Stomach (tissue), 9 donors: ENCODE results near the gene UBE2M. TPM values are rescaled to one million over a fixed set of nuclear protein-coding genes. Genes with fewer than 3 reads are reported as not detected.
A peak's percentile ranks its signal among the peaks of the same experiment; 100 is the strongest.

Source experiments
- DNase-seq, 2 donors: peaks; one replicate each; pipeline versions ENCODE4 v3.0.0 to v3.0.0-alpha.2; 2013 to 2019
- H3K27ac ChIP-seq, 5 donors: fragments of 200-600 bp in 4 of 5; sonication (generic) in 4 of 5; one replicate each; pipeline ENCODE4 v1.5.1; 2013 to 2019; ENCODE audit warnings: mild to moderate bottlenecking in 1 of 5, moderate library complexity in 1 of 5
- H3K27me3 ChIP-seq, 3 donors: fragments of 200-600 bp; sonication (generic); one replicate each; pipeline ENCODE4 v1.5.1; 2017 to 2019; ENCODE audit warnings: mixed run types in 1 of 3
- H3K36me3 ChIP-seq, 4 donors: fragments of 200-600 bp; sonication (generic); 1 replicate in 3 of 4; 2 replicates in 1 of 4; pipeline ENCODE4 v1.5.1; 2016 to 2019
- H3K4me1 ChIP-seq, 4 donors: fragments of 200-600 bp; sonication (generic); one replicate each; pipeline ENCODE4 v1.5.1; 2016 to 2019
- H3K4me3 ChIP-seq, 4 donors: fragments of 200-600 bp; sonication (generic) in 3 of 4; one replicate each; pipeline ENCODE4 v1.5.1; 2016 to 2019; ENCODE audit warnings: mild to moderate bottlenecking in 1 of 4
- H3K9me3 ChIP-seq, 4 donors: fragments of 200-600 bp; sonication (generic); one replicate each; pipeline ENCODE4 v1.5.1; 2016 to 2019
- CTCF ChIP-seq, 7 experiments: fragments of 450-650 bp in 4 of 7; fragments of 200-600 bp in 3 of 7; sonication (generic) in 3 of 7; IDR thresholded peaks; one replicate each; pipeline ENCODE4 v1.5.1; 2016 to 2019; ENCODE audit warnings: antibody characterized with exemption in 7 of 7, control low read depth in 2 of 7, mild to moderate bottlenecking in 1 of 7
- EP300 ChIP-seq: sonication (generic); formaldehyde crosslinking; IDR thresholded peaks from one replicate; pipeline ENCODE4 v1.6.1; 2017; ENCODE audit warnings: antibody characterized with exemption
- POLR2A ChIP-seq, 4 donors: fragments of 450-650 bp; IDR thresholded peaks; one replicate each; pipeline ENCODE4 v1.6.1; 2016; ENCODE audit warnings: antibody characterized with exemption in 4 of 4, control low read depth in 2 of 4, mild to moderate bottlenecking in 1 of 4, moderate library complexity in 1 of 4
- POLR2AphosphoS5 ChIP-seq, 3 donors: sonication (generic); formaldehyde crosslinking; IDR thresholded peaks; one replicate each; pipeline ENCODE4 v1.6.1; 2016; ENCODE audit warnings: antibody characterized with exemption in 3 of 3
- WGBS, 5 donors: extraction: QIAGEN DNeasy Blood & Tissue Kit in 3 of 5; methylation state at CpG; one replicate each; pipeline versions ENCODE4 v1.1.5 to v1.1.7; 2013 to 2018; 5-methylcytosine and 5-hydroxymethylcytosine counted together
- intact Hi-C: fragments of 100-400 bp; cut with DNase I; formaldehyde crosslinking; loops from one replicate; pipeline ENCODE4 v1.15.1; 2023; ENCODE audit warnings: low total_unique reads
- polyA plus RNA-seq, 3 donors: library from polyadenylated mRNA; stranded (reverse); fragments of 200-250 nt; gene quantifications; one replicate each; pipeline ENCODE4 v1.2.3, GENCODE V29; 2013
- total RNA-seq, 5 donors: library from RNA; depleted of rRNA; stranded (reverse); fragments of >200 nt; gene quantifications; one replicate each; pipeline versions ENCODE4 v1.1.0 to v1.2.3, GENCODE V29; 2014 to 2016
- donor health status: healthy with polysubstance abuse.
- donor health status: Bipolar disorder and iron deficiency.
- donor health status: healthy.

UBE2M gene
- total and polyA plus RNA-seq, 8 donors: 9.8 to 51.5 (median 35.3) TPM; not detected in 1

- 87 to 91% (median 89%) methylated on average over 17 to 20 of the region's 20 CpGs for WGBS, 5 donors
- H3K36me3 ChIP-seq: peaks cover 67 to 80% (median 76%) of the 10 kb centered on the region in 4 donors
- no peak for DNase-seq
Observed at GRCh38 chr19:58548859-58549663, 9.3 kb downstream of the UBE2M start.

DNA sequence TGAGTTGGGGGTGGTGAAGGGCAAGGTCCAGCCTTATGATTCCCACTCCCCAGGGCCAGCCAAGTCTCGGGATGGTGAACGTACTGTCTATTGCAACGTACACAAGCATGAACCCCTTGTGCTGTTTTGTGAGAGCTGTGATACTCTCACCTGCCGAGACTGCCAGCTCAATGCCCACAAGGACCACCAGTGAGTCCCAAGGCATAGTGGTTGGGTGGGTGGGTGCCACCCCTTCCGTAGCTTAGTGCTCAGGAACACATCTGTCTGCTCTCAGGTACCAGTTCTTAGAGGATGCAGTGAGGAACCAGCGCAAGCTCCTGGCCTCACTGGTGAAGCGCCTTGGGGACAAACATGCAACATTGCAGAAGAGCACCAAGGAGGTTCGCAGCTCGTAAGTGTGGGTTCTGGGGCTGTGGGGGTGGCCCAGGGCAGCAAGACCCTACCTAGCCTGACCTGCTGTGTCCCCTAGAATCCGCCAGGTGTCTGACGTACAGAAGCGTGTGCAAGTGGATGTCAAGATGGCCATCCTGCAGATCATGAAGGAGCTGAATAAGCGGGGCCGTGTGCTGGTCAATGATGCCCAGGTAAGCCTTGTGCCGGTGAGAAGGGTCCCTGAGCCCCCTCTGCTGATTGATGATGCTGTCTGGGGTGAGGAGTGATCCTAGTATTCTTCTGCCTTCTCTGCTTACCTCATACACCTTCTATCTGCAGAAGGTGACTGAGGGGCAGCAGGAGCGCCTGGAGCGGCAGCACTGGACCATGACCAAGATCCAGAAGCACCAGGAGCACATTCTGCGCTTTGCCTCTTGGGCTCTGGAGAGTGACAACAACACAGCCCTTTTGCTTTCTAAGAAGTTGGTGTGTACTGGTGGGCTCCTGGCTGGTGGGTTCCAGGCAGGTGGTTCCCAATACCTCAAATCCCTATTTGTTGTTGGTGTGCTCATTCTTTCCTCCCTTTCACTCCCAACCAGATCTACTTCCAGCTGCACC, 10.8 kb downstream of the UBE2M start:
- peaks cover 0 to 5% (median 0%) of the 10 kb centered on the region in 3 donors for H3K27me3 ChIP-seq
- WGBS, 5 donors: 86 to 90% (median 88%) methylated on average over 13 to 18 of the region's 18 CpGs
- TF ChIP-seq POLR2A (IDR thresholded peaks at IDR 0.05) (no peak), CTCF (IDR thresholded peaks at IDR 0.05) (no peak), EP300 (no peak), POLR2AphosphoS5 (IDR thresholded peaks at IDR 0.05) (no peak)
- no peaks in the 10 kb centered on the region for H3K9me3 ChIP-seq
- H3K4me1 ChIP-seq: peaks cover 23 to 52% (median 46%) of the 10 kb centered on the region in 4 donors
- intact Hi-C loops: no loop called here
- peak overlapping the region in 2 of 4 donors; percentile 97 to 100 for H3K4me3 ChIP-seq
- no peak overlapping the region for H3K27ac ChIP-seq
- DNase-seq: no peak
- peaks cover 61 to 71% (median 64%) of the 10 kb centered on the region in 4 donors for H3K36me3 ChIP-seq

More at GRCh38 chr19:58548859-58549663, 9.3 kb downstream of the UBE2M start:
- H3K9me3 ChIP-seq: no peaks in the 10 kb centered on the region
- H3K27ac ChIP-seq: no peak overlapping the region
- H3K4me1 ChIP-seq: peaks cover 30 to 59% (median 49%) of the 10 kb centered on the region in 4 donors
- no peak overlapping the region for H3K4me3 ChIP-seq
- no peaks in the 10 kb centered on the region for H3K27me3 ChIP-seq
- TF ChIP-seq POLR2AphosphoS5 (IDR thresholded peaks at IDR 0.05) (no peak), CTCF (IDR thresholded peaks at IDR 0.05) (no peak), POLR2A (IDR thresholded peaks at IDR 0.05) (no peak), EP300 (no peak)
- intact Hi-C loops: no loop called here

GRCh38 chr19:58546019-58546530, 12.3 kb downstream of the UBE2M start:
- Histone ChIP-seq H3K4me3 (peak overlapping the region; percentile 90 to 100 (median 96)), H3K36me3 (peaks cover 46 to 56% (median 49%) of the 10 kb centered on the region in 4 donors), H3K4me1 (peaks cover 23 to 48% (median 43%) of the 10 kb centered on the region in 4 donors), H3K27ac (peak overlapping the region in 3 of 5 donors; percentile 81 to 98 (median 95)), H3K27me3 (peaks cover 0 to 14% (median 0%) of the 10 kb centered on the region in 3 donors), H3K9me3 (no peaks in the 10 kb centered on the region)
- intact Hi-C loops: no loop called here
- TF ChIP-seq CTCF (IDR thresholded peaks at IDR 0.05): no peak
- TF ChIP-seq POLR2AphosphoS5 (IDR thresholded peaks at IDR 0.05): no peak
- TF ChIP-seq EP300: no peak
- TF ChIP-seq POLR2A (IDR thresholded peaks at IDR 0.05): no peak
- no peak for DNase-seq
- WGBS, 5 donors: 0 to 21% (median 7%) methylated on average over 1 of the region's 1 CpG
